HCT116 (cell line): ENCODE measurements around the gene ARSB.

Experiments used
- EZH2 ChIP-seq: fragments of 200-600 bp; sonication (generic); IDR thresholded peaks from 2 replicates; pipeline ENCODE4 v1.6.1; 2017; ENCODE audit warnings: antibody characterized with exemption, mixed run types
- EZH2phosphoT487 ChIP-seq: fragments of 200-600 bp; IDR thresholded peaks from 2 replicates; pipeline ENCODE4 v1.6.1; 2018; ENCODE audit warnings: antibody characterized with exemption, borderline replicate concordance
- FOSL1 ChIP-seq: IDR thresholded peaks from 2 replicates; pipeline ENCODE4 v1.6.1; 2012; ENCODE audit warnings: low read depth
- JUND ChIP-seq: IDR thresholded peaks from 2 replicates; pipeline ENCODE4 v1.6.1; 2012
- POLR2A ChIP-seq: IDR thresholded peaks from 2 replicates; pipeline ENCODE4 v1.7.0; 2011; ENCODE audit warnings: borderline replicate concordance; ENCODE audit not compliant: insufficient read depth, insufficient read length; ENCODE audit errors: extremely low read depth
- POLR2AphosphoS5 ChIP-seq: IDR thresholded peaks from 2 replicates; pipeline ENCODE4 v1.6.1; 2011; ENCODE audit warnings: mild to moderate bottlenecking, low read depth, low read length, moderate library complexity
- SP1 ChIP-seq: IDR thresholded peaks from 2 replicates; pipeline ENCODE4 v1.6.1; 2012; ENCODE audit warnings: low read depth
- YY1 ChIP-seq: IDR thresholded peaks from 2 replicates; pipeline ENCODE4 v1.6.1; 2011; ENCODE audit warnings: low read length, low read depth, moderate library complexity, mild to moderate bottlenecking; ENCODE audit not compliant: insufficient replicate concordance; ENCODE audit errors: extremely low read depth
- ZNF274 ChIP-seq: fragments of 200-500 bp; sonication (Bioruptor generic); IDR thresholded peaks from 2 replicates; pipeline ENCODE4 v1.6.1; 2014; ENCODE audit warnings: mild to moderate bottlenecking, low read depth, low read length, inconsistent platforms
- TF ChIP-seq, protein P1 (sequence below): IDR thresholded peaks from 2 replicates; pipeline ENCODE4 v1.6.1; 2012
- TF ChIP-seq, protein P2 (sequence below), 3 experiments: fragments of 200-600 bp in 1 of 3; sonication (generic) in 1 of 3; IDR thresholded peaks in 2 of 3; conservative IDR thresholded peaks in 1 of 3; 2 replicates each; pipeline ENCODE4 v1.5.1; 2012 to 2017; ENCODE audit warnings: low read depth in 2 of 3, low read length in 2 of 3, antibody characterized with exemption in 1 of 3, borderline replicate concordance in 1 of 3, control low read depth in 1 of 3, mild to moderate bottlenecking in 1 of 3, mixed read lengths in 1 of 3, mixed run types in 1 of 3, moderate library complexity in 1 of 3; ENCODE audit not compliant: insufficient read depth in 1 of 3
- TF ChIP-seq, protein P3 (sequence below): IDR thresholded peaks from 2 replicates; pipeline ENCODE4 v1.6.1; 2012; ENCODE audit warnings: low read depth
- TF ChIP-seq, protein P4 (sequence below): IDR thresholded peaks from 2 replicates; pipeline ENCODE4 v1.6.1; 2011; ENCODE audit warnings: mild to moderate bottlenecking, low read length, moderate library complexity; ENCODE audit not compliant: insufficient replicate concordance; ENCODE audit errors: extremely low read depth

DNA sequence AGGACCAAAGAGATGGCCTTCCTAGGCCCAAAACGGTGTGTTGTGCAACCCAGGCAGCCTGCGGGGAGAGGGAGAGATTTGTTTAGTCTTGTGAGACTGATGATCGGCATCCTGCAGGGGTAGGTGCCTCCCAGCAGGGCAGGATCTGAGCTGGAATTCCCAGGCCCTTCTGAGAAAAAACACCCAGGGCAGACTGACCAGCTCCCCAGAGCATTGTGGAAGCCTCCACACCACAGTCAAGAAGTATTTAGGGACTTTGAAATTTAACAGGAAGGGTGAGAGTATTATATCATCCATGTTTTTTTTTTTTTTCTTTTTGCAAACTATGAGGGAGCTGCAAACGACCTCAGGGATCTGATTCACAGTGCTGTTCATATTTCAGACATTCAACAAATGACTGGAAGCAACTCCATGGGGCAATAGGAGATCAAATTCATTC, 232.0 kb downstream of the ARSB start:
- TF ChIP-seq, protein P1, sequence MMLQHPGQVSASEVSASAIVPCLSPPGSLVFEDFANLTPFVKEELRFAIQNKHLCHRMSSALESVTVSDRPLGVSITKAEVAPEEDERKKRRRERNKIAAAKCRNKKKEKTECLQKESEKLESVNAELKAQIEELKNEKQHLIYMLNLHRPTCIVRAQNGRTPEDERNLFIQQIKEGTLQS: no peak
- TF ChIP-seq POLR2A (no peak), FOSL1 (no peak), YY1 (no peak), POLR2AphosphoS5 (no peak), EZH2phosphoT487 (no peak), EZH2 (no peak), ZNF274 (no peak), SP1 (no peak), JUND (no peak)
- TF ChIP-seq, protein P2, sequence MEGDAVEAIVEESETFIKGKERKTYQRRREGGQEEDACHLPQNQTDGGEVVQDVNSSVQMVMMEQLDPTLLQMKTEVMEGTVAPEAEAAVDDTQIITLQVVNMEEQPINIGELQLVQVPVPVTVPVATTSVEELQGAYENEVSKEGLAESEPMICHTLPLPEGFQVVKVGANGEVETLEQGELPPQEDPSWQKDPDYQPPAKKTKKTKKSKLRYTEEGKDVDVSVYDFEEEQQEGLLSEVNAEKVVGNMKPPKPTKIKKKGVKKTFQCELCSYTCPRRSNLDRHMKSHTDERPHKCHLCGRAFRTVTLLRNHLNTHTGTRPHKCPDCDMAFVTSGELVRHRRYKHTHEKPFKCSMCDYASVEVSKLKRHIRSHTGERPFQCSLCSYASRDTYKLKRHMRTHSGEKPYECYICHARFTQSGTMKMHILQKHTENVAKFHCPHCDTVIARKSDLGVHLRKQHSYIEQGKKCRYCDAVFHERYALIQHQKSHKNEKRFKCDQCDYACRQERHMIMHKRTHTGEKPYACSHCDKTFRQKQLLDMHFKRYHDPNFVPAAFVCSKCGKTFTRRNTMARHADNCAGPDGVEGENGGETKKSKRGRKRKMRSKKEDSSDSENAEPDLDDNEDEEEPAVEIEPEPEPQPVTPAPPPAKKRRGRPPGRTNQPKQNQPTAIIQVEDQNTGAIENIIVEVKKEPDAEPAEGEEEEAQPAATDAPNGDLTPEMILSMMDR (IDR thresholded peaks at IDR 0.05 in 2 of 3, conservative IDR thresholded peaks at IDR 0.05 in 1 of 3; ENCODE audit: borderline replicate concordance in 1 of 3, insufficient read depth in 1 of 3, low read depth in 2 of 3, low read length in 2 of 3): no peak
- TF ChIP-seq, protein P3, sequence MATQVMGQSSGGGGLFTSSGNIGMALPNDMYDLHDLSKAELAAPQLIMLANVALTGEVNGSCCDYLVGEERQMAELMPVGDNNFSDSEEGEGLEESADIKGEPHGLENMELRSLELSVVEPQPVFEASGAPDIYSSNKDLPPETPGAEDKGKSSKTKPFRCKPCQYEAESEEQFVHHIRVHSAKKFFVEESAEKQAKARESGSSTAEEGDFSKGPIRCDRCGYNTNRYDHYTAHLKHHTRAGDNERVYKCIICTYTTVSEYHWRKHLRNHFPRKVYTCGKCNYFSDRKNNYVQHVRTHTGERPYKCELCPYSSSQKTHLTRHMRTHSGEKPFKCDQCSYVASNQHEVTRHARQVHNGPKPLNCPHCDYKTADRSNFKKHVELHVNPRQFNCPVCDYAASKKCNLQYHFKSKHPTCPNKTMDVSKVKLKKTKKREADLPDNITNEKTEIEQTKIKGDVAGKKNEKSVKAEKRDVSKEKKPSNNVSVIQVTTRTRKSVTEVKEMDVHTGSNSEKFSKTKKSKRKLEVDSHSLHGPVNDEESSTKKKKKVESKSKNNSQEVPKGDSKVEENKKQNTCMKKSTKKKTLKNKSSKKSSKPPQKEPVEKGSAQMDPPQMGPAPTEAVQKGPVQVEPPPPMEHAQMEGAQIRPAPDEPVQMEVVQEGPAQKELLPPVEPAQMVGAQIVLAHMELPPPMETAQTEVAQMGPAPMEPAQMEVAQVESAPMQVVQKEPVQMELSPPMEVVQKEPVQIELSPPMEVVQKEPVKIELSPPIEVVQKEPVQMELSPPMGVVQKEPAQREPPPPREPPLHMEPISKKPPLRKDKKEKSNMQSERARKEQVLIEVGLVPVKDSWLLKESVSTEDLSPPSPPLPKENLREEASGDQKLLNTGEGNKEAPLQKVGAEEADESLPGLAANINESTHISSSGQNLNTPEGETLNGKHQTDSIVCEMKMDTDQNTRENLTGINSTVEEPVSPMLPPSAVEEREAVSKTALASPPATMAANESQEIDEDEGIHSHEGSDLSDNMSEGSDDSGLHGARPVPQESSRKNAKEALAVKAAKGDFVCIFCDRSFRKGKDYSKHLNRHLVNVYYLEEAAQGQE: no peak
- TF ChIP-seq, protein P4, sequence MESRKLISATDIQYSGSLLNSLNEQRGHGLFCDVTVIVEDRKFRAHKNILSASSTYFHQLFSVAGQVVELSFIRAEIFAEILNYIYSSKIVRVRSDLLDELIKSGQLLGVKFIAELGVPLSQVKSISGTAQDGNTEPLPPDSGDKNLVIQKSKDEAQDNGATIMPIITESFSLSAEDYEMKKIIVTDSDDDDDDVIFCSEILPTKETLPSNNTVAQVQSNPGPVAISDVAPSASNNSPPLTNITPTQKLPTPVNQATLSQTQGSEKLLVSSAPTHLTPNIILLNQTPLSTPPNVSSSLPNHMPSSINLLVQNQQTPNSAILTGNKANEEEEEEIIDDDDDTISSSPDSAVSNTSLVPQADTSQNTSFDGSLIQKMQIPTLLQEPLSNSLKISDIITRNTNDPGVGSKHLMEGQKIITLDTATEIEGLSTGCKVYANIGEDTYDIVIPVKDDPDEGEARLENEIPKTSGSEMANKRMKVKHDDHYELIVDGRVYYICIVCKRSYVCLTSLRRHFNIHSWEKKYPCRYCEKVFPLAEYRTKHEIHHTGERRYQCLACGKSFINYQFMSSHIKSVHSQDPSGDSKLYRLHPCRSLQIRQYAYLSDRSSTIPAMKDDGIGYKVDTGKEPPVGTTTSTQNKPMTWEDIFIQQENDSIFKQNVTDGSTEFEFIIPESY: no peak
